Melanocyte of skin (primary cell): Measurements from ENCODE around the gene TJAP1. TPM values are rescaled to one million over a fixed set of nuclear protein-coding genes. Genes with fewer than 3 reads are reported as not detected.

Experiments
- small RNA-seq, 2 donors: library from RNA; depleted of rRNA; stranded (forward); fragments of <200 nt; gene quantifications; one replicate each; pipeline ENCODE3, GENCODE V24; 2012
- total RNA-seq, 2 donors: library from RNA; depleted of rRNA; stranded (reverse); fragments of >200 nt; gene quantifications; 2 replicates each; pipeline ENCODE4 v1.2.3, GENCODE V29; 2012

TJAP1 gene, protein sequence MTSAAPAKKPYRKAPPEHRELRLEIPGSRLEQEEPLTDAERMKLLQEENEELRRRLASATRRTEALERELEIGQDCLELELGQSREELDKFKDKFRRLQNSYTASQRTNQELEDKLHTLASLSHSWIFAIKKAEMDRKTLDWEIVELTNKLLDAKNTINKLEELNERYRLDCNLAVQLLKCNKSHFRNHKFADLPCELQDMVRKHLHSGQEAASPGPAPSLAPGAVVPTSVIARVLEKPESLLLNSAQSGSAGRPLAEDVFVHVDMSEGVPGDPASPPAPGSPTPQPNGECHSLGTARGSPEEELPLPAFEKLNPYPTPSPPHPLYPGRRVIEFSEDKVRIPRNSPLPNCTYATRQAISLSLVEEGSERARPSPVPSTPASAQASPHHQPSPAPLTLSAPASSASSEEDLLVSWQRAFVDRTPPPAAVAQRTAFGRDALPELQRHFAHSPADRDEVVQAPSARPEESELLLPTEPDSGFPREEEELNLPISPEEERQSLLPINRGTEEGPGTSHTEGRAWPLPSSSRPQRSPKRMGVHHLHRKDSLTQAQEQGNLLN
- 10 to 100 TPM; 10.7 to 13.3 TPM for total RNA-seq

DNA sequence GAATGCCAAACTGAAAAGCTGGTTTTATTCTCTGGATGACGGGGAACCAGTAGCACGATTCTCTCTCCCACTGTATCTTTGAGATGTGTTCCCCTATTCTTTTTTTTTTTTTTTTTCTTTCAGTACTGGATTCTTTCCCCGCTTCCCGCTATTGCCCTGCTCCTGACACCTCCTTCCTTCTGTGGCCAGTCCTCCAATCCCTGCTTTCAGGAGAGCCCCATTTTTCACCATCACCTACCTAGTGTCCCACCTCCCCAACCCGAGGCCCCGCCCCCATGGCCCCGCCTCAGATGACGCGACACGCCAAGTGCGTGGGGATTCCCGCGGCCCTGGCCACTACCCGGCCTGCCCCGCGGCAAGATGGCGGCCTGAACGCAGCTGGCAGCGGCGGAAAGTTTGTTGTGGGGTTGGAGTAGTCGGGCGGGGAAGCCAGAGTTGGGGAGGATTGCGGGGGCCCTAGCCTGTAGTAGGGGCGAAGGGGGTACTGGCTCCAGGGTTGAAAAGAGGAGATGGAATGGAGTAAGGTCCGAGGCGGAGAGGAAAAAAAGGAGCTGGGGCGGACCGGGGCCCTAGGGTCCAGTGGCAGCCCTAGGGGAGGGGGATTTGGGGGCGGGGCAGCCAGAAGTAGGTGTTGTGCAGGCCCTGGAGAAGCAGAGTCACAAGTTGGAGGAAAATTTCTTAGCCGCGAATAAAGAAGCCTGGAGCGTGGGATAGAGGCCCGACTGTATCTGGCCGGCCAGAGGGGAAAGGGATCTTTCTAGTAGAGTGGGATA lies at the start of gene TJAP1:
Gene TJAP1, plus strand, starts transcription at position 336 of the 773 bp plus-strand sequence. CDS start 21,432 bp downstream, outside the sequence.

GRCh38 chr6:43455531-43456428 lies 21.6 kb upstream of the TJAP1 start, which contains the start of gene DLK2:
DLK2 (minus strand) TSS chr6:43455548; CDS start chr6:43454825, 723 bp downstream.

DNA sequence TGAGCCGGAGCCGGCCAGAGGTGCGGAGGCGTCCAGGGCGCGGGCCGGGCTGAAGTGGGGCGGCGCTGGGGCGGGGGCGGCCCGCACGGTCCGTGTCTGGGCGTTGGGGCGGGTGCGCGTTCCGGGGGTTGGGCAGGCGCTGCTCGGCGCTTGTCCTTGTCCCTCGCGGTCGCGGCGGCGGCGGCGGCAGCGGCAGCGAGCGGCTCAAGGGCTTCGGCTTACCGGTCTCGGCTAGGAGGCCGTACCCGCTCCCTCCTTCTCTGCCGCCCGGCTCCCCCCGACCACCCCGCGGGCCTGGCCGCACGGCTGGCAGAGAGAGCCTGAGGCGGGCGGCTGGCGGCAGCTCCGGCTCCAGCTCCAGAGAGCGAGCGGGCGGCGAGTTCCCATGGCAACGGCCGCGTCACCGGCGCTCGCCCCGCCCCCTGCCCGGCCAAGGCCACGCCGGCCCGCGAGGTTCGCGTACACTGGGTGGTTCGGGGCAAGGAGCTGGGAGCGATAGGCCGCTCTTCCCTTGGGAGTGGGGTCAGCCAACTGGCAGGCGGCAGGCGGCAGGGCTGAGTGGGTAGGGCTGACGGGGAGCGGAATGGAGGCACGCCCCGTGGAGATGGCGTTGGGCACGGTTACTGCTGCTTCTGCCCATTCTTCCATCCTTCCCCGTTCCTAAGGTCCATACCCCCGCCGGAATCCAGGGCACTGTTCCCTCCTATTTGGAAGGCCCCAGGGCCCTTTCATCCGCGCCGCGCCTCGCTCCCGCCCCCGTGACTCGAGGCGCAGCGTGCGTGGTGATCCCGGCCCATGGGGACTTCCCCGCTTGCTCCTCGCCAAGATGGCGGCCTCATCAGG lies 32.8 kb downstream of the TJAP1 start, which contains the start of gene LRRC73:
Gene LRRC73, minus strand, starts transcription at position 363 of the 843 bp plus-strand sequence. CDS start 561 bp downstream, outside the sequence.

DNA sequence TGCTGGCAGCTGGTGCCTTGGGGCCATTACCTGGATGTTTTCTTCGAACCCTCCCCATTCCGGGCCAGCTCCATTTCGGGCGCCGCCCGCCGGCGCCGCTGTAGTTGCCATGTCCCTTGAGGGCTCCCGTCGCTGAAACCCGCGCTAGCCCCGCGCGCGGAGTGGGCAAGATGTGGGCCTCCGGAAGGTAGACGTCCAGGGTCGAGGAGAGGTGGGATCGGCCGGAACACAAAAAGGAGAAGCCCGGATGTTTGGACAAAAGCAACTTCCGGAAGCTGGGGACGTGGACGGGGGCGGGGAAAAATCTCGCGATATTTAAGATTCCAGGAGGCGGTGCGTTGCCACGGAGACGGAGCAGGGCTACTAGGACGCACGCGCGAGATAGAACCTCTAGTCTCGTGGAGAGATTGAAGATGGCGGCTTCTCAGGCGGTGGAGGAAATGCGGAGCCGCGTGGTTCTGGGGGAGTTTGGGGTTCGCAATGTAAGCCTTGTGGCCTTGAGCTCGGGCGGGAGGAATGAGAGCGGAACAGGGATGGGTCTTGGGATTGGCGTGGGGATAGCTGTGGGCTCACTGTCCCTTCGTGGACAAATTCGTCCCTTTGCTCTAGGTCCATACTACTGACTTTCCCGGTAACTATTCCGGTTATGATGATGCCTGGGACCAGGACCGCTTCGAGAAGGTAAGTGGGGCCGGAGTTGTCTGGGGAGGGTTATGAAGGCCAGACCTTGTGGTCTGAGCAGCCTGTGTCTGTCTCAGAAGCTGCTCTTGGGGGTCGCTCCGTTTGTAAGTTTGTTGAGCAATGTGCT lies 39.5 kb downstream of the TJAP1 start, which contains the start of the genes POLR1C and YIPF3:
Gene POLR1C, plus strand, starts transcription at position 393 of the 808 bp plus-strand sequence. Its CDS starts 21 bp downstream, at position 414.
Gene YIPF3, minus strand, starts transcription at position 230 of the 808 bp plus-strand sequence. Its CDS starts 119 bp downstream, at position 111.

Small RNA genes lying within 50 kb of the gene (small RNA-seq; reads per million reads assigned to genes)
- gene MIR6780B: 0 to 0.06 reads per million in 2 donors
- 0 reads per million in 2 donors for gene RF00426
- gene RNU6-1113P: 0 reads per million in 2 donors

Other genes with a start within 250 kb of the TJAP1 start
- gene DNPH1, start 248.1 kb upstream of the TJAP1 start, total RNA-seq: 10 to 100 TPM; 43.6 to 71.9 TPM
- gene TTBK1, start 234.1 kb upstream of the TJAP1 start, total RNA-seq: under 1 TPM in 1 of 2 donors, not detected in 1; under 0.01 TPM
- gene SLC22A7, start 179.3 kb upstream of the TJAP1 start, total RNA-seq: not detected
- not detected for gene CRIP3, start 168.7 kb upstream of the TJAP1 start, total RNA-seq
- gene ZNF318, start 107.9 kb upstream of the TJAP1 start, total RNA-seq: 10 to 100 TPM in 1 of 2 donors, 1 to 10 TPM in 1; 9.0 to 14.1 TPM
- 10 to 100 TPM; 25.8 to 32.6 TPM for gene ABCC10, start 50.0 kb upstream of the TJAP1 start, total RNA-seq
- not detected for gene DLK2, start 22.0 kb upstream of the TJAP1 start, total RNA-seq
- gene LRRC73, start 32.8 kb downstream of the TJAP1 start, total RNA-seq: under 1 TPM; under 0.01 to 0.34 TPM
- 10 to 100 TPM; 59.6 to 61.3 TPM for gene YIPF3, start 39.4 kb downstream of the TJAP1 start, total RNA-seq
- gene POLR1C, start 39.5 kb downstream of the TJAP1 start, total RNA-seq: 10 to 100 TPM; 24.4 to 56.9 TPM
- 100 to 1,000 TPM in 1 of 2 donors, 10 to 100 TPM in 1; 29.6 to 137 TPM for gene XPO5, start 98.5 kb downstream of the TJAP1 start, total RNA-seq
- 10 to 100 TPM; 14.5 to 18.0 TPM for gene POLH, start 98.6 kb downstream of the TJAP1 start, total RNA-seq
- gene GTPBP2, start 151.7 kb downstream of the TJAP1 start, total RNA-seq: 10 to 100 TPM; 65.7 to 67.9 TPM
- 10 to 100 TPM; 84.3 to 98.2 TPM for gene MAD2L1BP, start 158.3 kb downstream of the TJAP1 start, total RNA-seq
- under 1 TPM; 0.33 to 0.69 TPM for gene RSPH9, start 167.5 kb downstream of the TJAP1 start, total RNA-seq
- gene MRPS18A, start 210.2 kb downstream of the TJAP1 start, total RNA-seq: 10 to 100 TPM; 46.8 to 69.9 TPM